ENCODE results near the gene TNNI2.

The TNNI2 gene

GRCh38 chr11:1888811-1889210 is 50.0 kb downstream of the TNNI2 start:
- no peak for TF ChIP-seq FOXP2 (optimal IDR thresholded peaks at IDR 0.05; ENCODE audit: borderline replicate concordance, extremely low read depth, extremely low read length, insufficient read depth)
- TF ChIP-seq, protein P1, sequence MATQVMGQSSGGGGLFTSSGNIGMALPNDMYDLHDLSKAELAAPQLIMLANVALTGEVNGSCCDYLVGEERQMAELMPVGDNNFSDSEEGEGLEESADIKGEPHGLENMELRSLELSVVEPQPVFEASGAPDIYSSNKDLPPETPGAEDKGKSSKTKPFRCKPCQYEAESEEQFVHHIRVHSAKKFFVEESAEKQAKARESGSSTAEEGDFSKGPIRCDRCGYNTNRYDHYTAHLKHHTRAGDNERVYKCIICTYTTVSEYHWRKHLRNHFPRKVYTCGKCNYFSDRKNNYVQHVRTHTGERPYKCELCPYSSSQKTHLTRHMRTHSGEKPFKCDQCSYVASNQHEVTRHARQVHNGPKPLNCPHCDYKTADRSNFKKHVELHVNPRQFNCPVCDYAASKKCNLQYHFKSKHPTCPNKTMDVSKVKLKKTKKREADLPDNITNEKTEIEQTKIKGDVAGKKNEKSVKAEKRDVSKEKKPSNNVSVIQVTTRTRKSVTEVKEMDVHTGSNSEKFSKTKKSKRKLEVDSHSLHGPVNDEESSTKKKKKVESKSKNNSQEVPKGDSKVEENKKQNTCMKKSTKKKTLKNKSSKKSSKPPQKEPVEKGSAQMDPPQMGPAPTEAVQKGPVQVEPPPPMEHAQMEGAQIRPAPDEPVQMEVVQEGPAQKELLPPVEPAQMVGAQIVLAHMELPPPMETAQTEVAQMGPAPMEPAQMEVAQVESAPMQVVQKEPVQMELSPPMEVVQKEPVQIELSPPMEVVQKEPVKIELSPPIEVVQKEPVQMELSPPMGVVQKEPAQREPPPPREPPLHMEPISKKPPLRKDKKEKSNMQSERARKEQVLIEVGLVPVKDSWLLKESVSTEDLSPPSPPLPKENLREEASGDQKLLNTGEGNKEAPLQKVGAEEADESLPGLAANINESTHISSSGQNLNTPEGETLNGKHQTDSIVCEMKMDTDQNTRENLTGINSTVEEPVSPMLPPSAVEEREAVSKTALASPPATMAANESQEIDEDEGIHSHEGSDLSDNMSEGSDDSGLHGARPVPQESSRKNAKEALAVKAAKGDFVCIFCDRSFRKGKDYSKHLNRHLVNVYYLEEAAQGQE (IDR thresholded peaks at IDR 0.05; ENCODE audit: insufficient read depth in 1 of 2, low read depth in 2 of 2, low read length in 2 of 2) = no peak

DNA sequence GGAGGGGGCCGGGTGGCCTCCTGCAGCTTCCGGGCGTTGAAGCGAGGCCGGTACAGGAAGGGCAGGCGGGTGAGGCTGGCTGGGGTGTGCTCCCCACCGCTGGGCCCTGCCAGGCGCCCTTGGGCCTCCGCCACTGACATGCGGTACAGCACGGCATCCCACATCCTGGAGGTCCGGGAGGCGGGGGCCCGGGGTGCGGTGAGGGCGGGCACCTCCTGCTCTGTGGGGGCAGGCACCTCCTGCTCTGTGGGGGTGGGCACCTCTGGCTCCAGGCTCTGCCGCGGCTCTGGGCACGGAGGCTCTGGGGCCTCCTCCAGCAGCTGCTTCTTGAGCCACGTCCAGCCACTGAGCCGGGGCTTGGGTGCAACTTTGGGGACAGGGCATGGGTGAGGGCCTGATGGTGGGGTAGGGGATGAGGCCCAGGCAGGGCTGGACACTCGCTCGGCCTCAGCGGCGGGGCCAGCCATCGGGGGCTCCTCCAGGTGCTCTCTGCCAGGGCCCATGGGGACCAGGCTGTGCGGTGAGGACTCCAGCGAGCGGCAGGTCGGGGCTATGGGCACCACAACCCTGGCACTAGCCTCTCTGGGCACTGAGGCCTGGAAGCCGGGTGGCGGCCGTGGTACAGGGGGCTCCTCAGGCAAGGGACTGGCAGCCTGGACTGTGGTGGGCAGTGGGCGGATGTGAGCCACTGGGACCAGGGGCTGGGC is 50.6 kb downstream of the TNNI2 start:
- TF ChIP-seq FOXP2 (optimal IDR thresholded peaks at IDR 0.05; ENCODE audit: borderline replicate concordance, extremely low read depth, extremely low read length, insufficient read depth) = no peak
- TF ChIP-seq, protein P1 (IDR thresholded peaks at IDR 0.05; ENCODE audit: insufficient read depth in 1 of 2, low read depth in 2 of 2, low read length in 2 of 2) = no peak
- no peak for TF ChIP-seq POLR2AphosphoS5 (IDR thresholded peaks at IDR 0.05; ENCODE audit: low read depth, low read length)
- no peak for TF ChIP-seq SIN3A (IDR thresholded peaks at IDR 0.05; ENCODE audit: borderline replicate concordance, insufficient read depth, low read length)
- TF ChIP-seq TAF1 (IDR thresholded peaks at IDR 0.05; ENCODE audit: borderline replicate concordance, insufficient read depth, low read length) = no peak

- no peak for TF ChIP-seq SIN3A (IDR thresholded peaks at IDR 0.05; ENCODE audit: borderline replicate concordance, insufficient read depth, low read length)
- TF ChIP-seq POLR2AphosphoS5 (IDR thresholded peaks at IDR 0.05; ENCODE audit: low read depth, low read length) = no peak
- TF ChIP-seq FOXP2 (optimal IDR thresholded peaks at IDR 0.05; ENCODE audit: borderline replicate concordance, extremely low read depth, extremely low read length, insufficient read depth) = no peak
- no peak for TF ChIP-seq TAF1 (IDR thresholded peaks at IDR 0.05; ENCODE audit: borderline replicate concordance, insufficient read depth, low read length)
- TF ChIP-seq, protein P1 (IDR thresholded peaks at IDR 0.05; ENCODE audit: insufficient read depth in 1 of 2, low read depth in 2 of 2, low read length in 2 of 2) = no peak
These were observed 51.4 kb downstream of the TNNI2 start for GRCh38 chr11:1889941-1890855.

Measured in PFSK-1 (cell line).